GM12878 (cell line): ENCODE results near the gene RNF166. TPM values are rescaled to one million over a fixed set of nuclear protein-coding genes. Genes with fewer than 3 reads are reported as not detected.

Source experiments
- ATAC-seq: fragments of 200-7000 bp; cut with Tn5 transposase; 3 replicates; pipeline ENCODE4 v1.9.1; 2020; ENCODE audit warnings: mild to moderate bottlenecking, moderate library complexity
- BruUV-seq: library from RNA; stranded (reverse); fragments of 400-500 nt; replicated peaks from 2 replicates; lab custom pipeline; 2021; lab: Mats Ljungman, UMichigan
- CTCF ChIA-PET: fragments of 300-600 bp; sonication (Branson Sonifier 250); formaldehyde crosslinking; extraction: SDS; loops from one replicate; lab custom pipeline; 2021; ENCODE audit warnings: inconsistent platforms; lab: Yijun Ruan, JAX
- POLR2A ChIA-PET: fragments of 350-600 bp; formaldehyde crosslinking; extraction: SDS; loops from one replicate; lab custom pipeline; 2021; ENCODE audit warnings: inconsistent platforms; lab: Charles Lee
- RAD21 ChIA-PET: fragments of 300-600 bp; sonication (Branson Sonifier 250); formaldehyde crosslinking; loops from one replicate; lab custom pipeline; 2023; ENCODE audit warnings: antibody characterized with exemption; ENCODE audit not compliant: unreplicated experiment; lab: Charles Lee
- SMC1A ChIA-PET: fragments of 300-600 bp; sonication (Branson Sonifier 250); formaldehyde crosslinking; loops from one replicate; lab custom pipeline; 2023; ENCODE audit not compliant: unreplicated experiment, uncharacterized antibody; lab: Charles Lee
- DNase-seq: peaks from one replicate; pipeline ENCODE4 v3.0.0-alpha.2; 2011; ENCODE audit warnings: low read depth, low spot score
- FAIRE-seq: peaks from 3 replicates; lab custom pipeline; 2011; peaks lifted over from hg19 to GRCh38; lab: Jason Lieb, UNC
- H2AFZ ChIP-seq: 2 replicates; pipeline ENCODE4 v1.6.0; 2011; ENCODE audit warnings: low read depth, low read length, control low read depth; ENCODE audit not compliant: control insufficient read depth
- H3K27ac ChIP-seq: 2 replicates; pipeline ENCODE4 v1.5.1; 2011; ENCODE audit warnings: control low read depth; ENCODE audit not compliant: control insufficient read depth, insufficient read depth
- H3K27me3 ChIP-seq, 2 experiments: replicated peaks in 1 of 2; 2 replicates each; pipeline versions ENCODE4 v1.6.0 to v1.6.1; 2011; ENCODE audit warnings: low read length in 1 of 2; ENCODE audit not compliant: control insufficient read depth in 2 of 2, insufficient read depth in 2 of 2
- H3K36me3 ChIP-seq, 2 experiments: 2 replicates each; pipeline ENCODE4 v1.5.1; 2011; ENCODE audit warnings: low read length in 1 of 2; ENCODE audit not compliant: control insufficient read depth in 2 of 2, insufficient read depth in 2 of 2
- H3K4me1 ChIP-seq: 2 replicates; pipeline ENCODE4 v1.6.1; 2011; ENCODE audit warnings: mild to moderate bottlenecking, low read length, moderate library complexity, mixed read lengths; ENCODE audit not compliant: control insufficient read depth, insufficient read depth
- H3K4me2 ChIP-seq: 2 replicates; pipeline ENCODE4 v1.6.0; 2011; ENCODE audit warnings: control low read depth; ENCODE audit not compliant: control insufficient read depth, insufficient read depth
- H3K4me3 ChIP-seq: fragments of 200-600 bp; sonication (generic); 2 replicates; pipeline ENCODE4 v1.5.1; 2016
- H3K79me2 ChIP-seq: 2 replicates; pipeline ENCODE4 v1.6.0; 2011; ENCODE audit warnings: low read length; ENCODE audit not compliant: control insufficient read depth, insufficient read depth
- H3K9ac ChIP-seq: 2 replicates; pipeline ENCODE4 v1.8.0; 2011; ENCODE audit warnings: low read length, control low read depth, mixed read lengths; ENCODE audit not compliant: control insufficient read depth, insufficient read depth
- H3K9me3 ChIP-seq: replicated peaks from 3 replicates; pipeline ENCODE4 v1.5.1; 2011; ENCODE audit warnings: mild to moderate bottlenecking, low read length; ENCODE audit not compliant: control insufficient read depth, insufficient read depth
- H4K20me1 ChIP-seq: 2 replicates; pipeline ENCODE4 v1.6.0; 2011; ENCODE audit not compliant: control insufficient read depth, insufficient read depth
- BCL3 ChIP-seq: IDR thresholded peaks from 2 replicates; pipeline ENCODE4 v1.6.1; 2011; ENCODE audit warnings: borderline replicate concordance, low read depth, mild to moderate bottlenecking, moderate library complexity, low read length; ENCODE audit not compliant: insufficient read depth, poor library complexity, severe bottlenecking
- BHLHE40 ChIP-seq, 2 experiments: fragments of 450-650 bp in 1 of 2; IDR thresholded peaks; 2 replicates each; pipeline ENCODE4 v1.6.1; 2011 to 2017; ENCODE audit warnings: low read depth in 2 of 2, borderline replicate concordance in 1 of 2, improper control_type of control experiment in 1 of 2, low read length in 1 of 2, mild to moderate bottlenecking in 1 of 2
- EED ChIP-seq: sonication (generic); IDR thresholded peaks from 2 replicates; pipeline ENCODE4 v1.6.1; 2016; ENCODE audit warnings: antibody characterized with exemption, low read depth
- ETV6 ChIP-seq, 2 experiments: fragments of 450-650 bp in 1 of 2; IDR thresholded peaks in 1 of 2; conservative IDR thresholded peaks in 1 of 2; 2 replicates each; pipeline ENCODE4 v1.6.1; 2014; ENCODE audit warnings: antibody characterized with exemption in 1 of 2, borderline replicate concordance in 1 of 2, low read depth in 1 of 2, mild to moderate bottlenecking in 1 of 2, moderate library complexity in 1 of 2
- LARP7 ChIP-seq: fragments of 450-650 bp; IDR thresholded peaks from 2 replicates; pipeline ENCODE4 v1.6.1; 2017; ENCODE audit warnings: mild to moderate bottlenecking
- MLLT1 ChIP-seq: fragments of 450-650 bp; IDR thresholded peaks from 2 replicates; pipeline ENCODE4 v1.6.1; 2016; ENCODE audit warnings: mild to moderate bottlenecking
- SP1 ChIP-seq: IDR thresholded peaks from one replicate; pipeline ENCODE4 v1.6.1; 2011; ENCODE audit warnings: low read depth, low read length
- SRF ChIP-seq, 2 experiments: IDR thresholded peaks; 2 replicates each; pipeline ENCODE4 v1.6.1; 2011; ENCODE audit warnings: low read depth in 2 of 2, low read length in 2 of 2, mild to moderate bottlenecking in 1 of 2, moderate library complexity in 1 of 2
- TARDBP ChIP-seq: IDR thresholded peaks from 2 replicates; pipeline ENCODE4 v1.6.1; 2016; ENCODE audit warnings: borderline replicate concordance
- TBL1XR1 ChIP-seq: IDR thresholded peaks from 2 replicates; pipeline ENCODE4 v1.6.1; 2012; ENCODE audit warnings: low read depth, low read length, improper control_type of control experiment
- YY1 ChIP-seq: IDR thresholded peaks from 2 replicates; pipeline ENCODE4 v1.6.1; 2011; ENCODE audit warnings: low read depth, mild to moderate bottlenecking, low read length
- ZNF207 ChIP-seq: fragments of 450-650 bp; IDR thresholded peaks from 2 replicates; pipeline ENCODE4 v1.6.1; 2014; ENCODE audit warnings: antibody characterized with exemption, mild to moderate bottlenecking, borderline replicate concordance
- ZNF592 ChIP-seq: fragments of 450-650 bp; IDR thresholded peaks from 2 replicates; pipeline ENCODE4 v1.6.1; 2017; ENCODE audit warnings: mild to moderate bottlenecking, moderate library complexity
- WGBS: methylation state at CpG from one replicate; pipeline ENCODE4 v1.1.6; 2016; ENCODE audit warnings: low lambda C conversion rate; ENCODE audit not compliant: insufficient replicate concordance, insufficient coverage; ENCODE audit errors: missing lambda C conversion rate; 5-methylcytosine and 5-hydroxymethylcytosine counted together
- in situ Hi-C: fragments of 300-500 bp; cut with MboI; formaldehyde crosslinking; loops from 9 replicates; pipeline ENCODE4 v1.14.3; 2018; ENCODE audit warnings: mixed read lengths
- intact Hi-C: fragments of 100-400 bp; cut with micrococcal nuclease; formaldehyde crosslinking; loops from one replicate; pipeline ENCODE4 v1.14.2; 2022; ENCODE audit not compliant: unreplicated experiment
- polyA plus RNA-seq, 11 experiments: library from polyadenylated mRNA; depleted of rRNA in 4 of 11; unstranded in 6 of 11; stranded (reverse) in 5 of 11; fragments of >200 nt; fragmentation: Nextera tagmentation in 4 of 11; fragmentation: Illumina TruSeq in 1 of 11; extraction: Ambion mirVana in 4 of 11; extraction: Trizol in 1 of 11; gene quantifications; 1 replicate in 1 of 11; 2 replicates in 10 of 11; pipeline versions ENCODE4 v1.2.1 to v1.2.3, GENCODE V29; 2011 to 2016; ENCODE audit warnings: inconsistent platforms in 2 of 11, missing spikeins in 2 of 11, low read depth in 1 of 11
- total RNA-seq, 4 experiments: library from RNA; depleted of rRNA in 3 of 4; stranded (reverse); fragments of >200 nt in 3 of 4; fragmentation: Illumina TruSeq in 1 of 4; extraction: Trizol in 1 of 4; gene quantifications; 2 replicates each; pipeline versions ENCODE4 v1.2.1 to v1.2.3, GENCODE V29; 2013 to 2021
- TF ChIP-seq, protein P1 (sequence below): fragments of 450-650 bp; IDR thresholded peaks from 2 replicates; pipeline ENCODE4 v1.6.1; 2017; ENCODE audit warnings: mild to moderate bottlenecking, moderate library complexity

Gene RNF166
- total and polyA plus RNA-seq, 10 of the 15 experiments (the other 5 are each of a cell fraction or from before 2014, with no cell fraction given): 0.48 to 32.8 (median 12.1) TPM

- ChIA-PET RAD21 (no interaction called here), POLR2A (no interaction called here), CTCF (no interaction called here), SMC1A (no interaction called here)
- BruUV-seq: no TSS peak
- no peak for ATAC-seq
- Histone ChIP-seq H3K79me2 (no peaks in the 10 kb centered on the region), H3K9me3 (no peaks in the 10 kb centered on the region), H2AFZ (no peak overlapping the region), H3K4me2 (no peak overlapping the region), H3K4me1 (no peaks in the 10 kb centered on the region), H3K27ac (no peak overlapping the region), H3K4me3 (no peak overlapping the region), H3K36me3 (peaks cover 5 to 52% of the 10 kb centered on the region in 2 experiments), H4K20me1 (no peaks in the 10 kb centered on the region), H3K27me3 (no peaks in the 10 kb centered on the region), H3K9ac (no peak overlapping the region)
- intact Hi-C loops: no loop called here
- no peak for FAIRE-seq
- WGBS: 97% methylated on average over 28 of the region's 28 CpGs
- in situ Hi-C loops: no loop called here
- DNase-seq: no peak
- TF ChIP-seq EED (no peak), TBL1XR1 (no peak), BCL3 (no peak), ZNF592 (no peak), TARDBP (no peak), ETV6 (conservative IDR thresholded peaks at IDR 0.05 in 1 of 2, IDR thresholded peaks at IDR 0.05 in 1 of 2; ENCODE audit: borderline replicate concordance in 1 of 2, low read depth in 1 of 2) (no peak), ZNF207 (no peak), SRF (IDR thresholded peaks at IDR 0.05; ENCODE audit: low read depth in 2 of 2, low read length in 2 of 2) (no peak), SP1 (no peak), BHLHE40 (IDR thresholded peaks at IDR 0.05; ENCODE audit: borderline replicate concordance in 1 of 2, low read depth in 2 of 2, low read length in 1 of 2) (no peak), YY1 (no peak), MLLT1 (no peak), LARP7 (no peak)
- TF ChIP-seq, protein P1, sequence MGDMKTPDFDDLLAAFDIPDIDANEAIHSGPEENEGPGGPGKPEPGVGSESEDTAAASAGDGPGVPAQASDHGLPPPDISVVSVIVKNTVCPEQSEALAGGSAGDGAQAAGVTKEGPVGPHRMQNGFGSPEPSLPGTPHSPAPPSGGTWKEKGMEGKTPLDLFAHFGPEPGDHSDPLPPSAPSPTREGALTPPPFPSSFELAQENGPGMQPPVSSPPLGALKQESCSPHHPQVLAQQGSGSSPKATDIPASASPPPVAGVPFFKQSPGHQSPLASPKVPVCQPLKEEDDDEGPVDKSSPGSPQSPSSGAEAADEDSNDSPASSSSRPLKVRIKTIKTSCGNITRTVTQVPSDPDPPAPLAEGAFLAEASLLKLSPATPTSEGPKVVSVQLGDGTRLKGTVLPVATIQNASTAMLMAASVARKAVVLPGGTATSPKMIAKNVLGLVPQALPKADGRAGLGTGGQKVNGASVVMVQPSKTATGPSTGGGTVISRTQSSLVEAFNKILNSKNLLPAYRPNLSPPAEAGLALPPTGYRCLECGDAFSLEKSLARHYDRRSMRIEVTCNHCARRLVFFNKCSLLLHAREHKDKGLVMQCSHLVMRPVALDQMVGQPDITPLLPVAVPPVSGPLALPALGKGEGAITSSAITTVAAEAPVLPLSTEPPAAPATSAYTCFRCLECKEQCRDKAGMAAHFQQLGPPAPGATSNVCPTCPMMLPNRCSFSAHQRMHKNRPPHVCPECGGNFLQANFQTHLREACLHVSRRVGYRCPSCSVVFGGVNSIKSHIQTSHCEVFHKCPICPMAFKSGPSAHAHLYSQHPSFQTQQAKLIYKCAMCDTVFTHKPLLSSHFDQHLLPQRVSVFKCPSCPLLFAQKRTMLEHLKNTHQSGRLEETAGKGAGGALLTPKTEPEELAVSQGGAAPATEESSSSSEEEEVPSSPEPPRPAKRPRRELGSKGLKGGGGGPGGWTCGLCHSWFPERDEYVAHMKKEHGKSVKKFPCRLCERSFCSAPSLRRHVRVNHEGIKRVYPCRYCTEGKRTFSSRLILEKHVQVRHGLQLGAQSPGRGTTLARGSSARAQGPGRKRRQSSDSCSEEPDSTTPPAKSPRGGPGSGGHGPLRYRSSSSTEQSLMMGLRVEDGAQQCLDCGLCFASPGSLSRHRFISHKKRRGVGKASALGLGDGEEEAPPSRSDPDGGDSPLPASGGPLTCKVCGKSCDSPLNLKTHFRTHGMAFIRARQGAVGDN: no peak
Measured at GRCh38 chr16:88726981-88727380, 20.8 kb upstream of the RNF166 start.
